GM06990 (cell line): ENCODE data around the gene LRIG2.
"Not testable (repeated sequence)": the region's sequence is repeated elsewhere in the genome, so short reads cannot be mapped to it uniquely, and the experiment has no call there.

ENCODE experiments used
- DNase-seq: peaks from one replicate; pipeline ENCODE4 v3.0.0-alpha.2; 2011; ENCODE audit not compliant: insufficient read length; ENCODE audit errors: extremely low read depth
- H3K27me3 ChIP-seq: replicated peaks from 2 replicates; pipeline ENCODE4 v1.6.0; 2011; ENCODE audit warnings: low read length; ENCODE audit not compliant: control insufficient read depth, insufficient read depth
- H3K36me3 ChIP-seq: 2 replicates; pipeline ENCODE4 v1.5.1; 2011; ENCODE audit warnings: low read length; ENCODE audit not compliant: control insufficient read depth, insufficient read depth
- H3K4me3 ChIP-seq: replicated peaks from 2 replicates; pipeline ENCODE4 v1.5.1; 2011; ENCODE audit warnings: low read depth, mild to moderate bottlenecking, control low read depth, low read length
- CTCF ChIP-seq: IDR thresholded peaks from 2 replicates; pipeline ENCODE4 v1.5.1; 2011; ENCODE audit warnings: low read length, control low read depth, mild to moderate bottlenecking, inconsistent platforms; ENCODE audit not compliant: insufficient read depth, poor library complexity, severe bottlenecking

The LRIG2 gene

GRCh38 chr1:113053344-113054126 is 19.5 kb upstream of the LRIG2 start:
- no peaks in the 10 kb centered on the region for H3K36me3 ChIP-seq

GRCh38 chr1:113055570-113055969 is 17.4 kb upstream of the LRIG2 start:
- Histone ChIP-seq H3K4me3 (no peak overlapping the region), H3K27me3 (no peaks in the 10 kb centered on the region), H3K36me3 (no peaks in the 10 kb centered on the region)
- no peak for TF ChIP-seq CTCF
- DNase-seq: no peak

More at GRCh38 chr1:113053344-113054126, 19.5 kb upstream of the LRIG2 start:
- DNase-seq: no peak
- no peaks in the 10 kb centered on the region for H3K27me3 ChIP-seq
- no peak overlapping the region for H3K4me3 ChIP-seq
- TF ChIP-seq CTCF: no peak

- no peaks in the 10 kb centered on the region for H3K27me3 ChIP-seq
- DNase-seq: no peak
Measured at GRCh38 chr1:113057006-113057405, 16.0 kb upstream of the LRIG2 start.

DNA sequence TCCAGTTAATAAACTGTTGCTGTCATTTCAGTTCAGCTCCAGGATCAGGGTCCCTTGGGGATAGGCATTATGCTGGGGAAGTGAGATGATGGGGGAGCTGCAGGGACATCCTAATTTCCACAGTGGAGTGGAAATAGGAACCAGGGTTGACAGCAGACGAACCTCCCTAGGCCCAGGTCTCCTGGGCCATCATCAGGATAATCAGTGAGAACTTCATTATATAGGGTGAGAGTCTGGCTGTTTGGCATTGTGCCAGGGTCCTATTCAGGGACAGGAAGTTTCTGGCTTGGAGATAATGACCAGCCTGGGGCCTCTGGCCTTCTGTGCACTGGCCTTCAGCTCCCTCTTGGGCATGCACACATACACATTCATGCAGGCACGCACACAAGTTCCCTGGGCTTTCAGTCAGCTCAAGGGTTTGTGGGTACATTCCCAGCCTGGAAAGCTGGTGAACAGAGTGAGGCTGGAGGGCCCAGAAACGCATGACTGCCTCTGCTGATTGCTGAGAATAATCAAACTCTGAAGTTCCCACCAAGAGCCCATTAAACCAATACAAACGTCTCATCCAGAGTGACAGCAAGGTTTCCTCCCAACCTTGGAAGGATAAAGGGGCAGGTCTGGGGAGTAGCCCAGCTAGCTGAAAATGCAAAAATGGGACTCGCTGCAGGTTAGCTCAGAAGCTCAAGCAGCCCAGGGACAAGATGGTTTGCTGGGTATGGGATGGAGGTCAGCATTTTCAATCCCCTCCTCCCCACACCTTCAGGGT is 13.9 kb upstream of the LRIG2 start:
- H3K27me3 ChIP-seq: no peaks in the 10 kb centered on the region
- no peak for DNase-seq
- TF ChIP-seq CTCF: no peak
- no peak overlapping the region for H3K4me3 ChIP-seq
- H3K36me3 ChIP-seq: no peaks in the 10 kb centered on the region

More at GRCh38 chr1:113057006-113057405, 16.0 kb upstream of the LRIG2 start:
- no peak for TF ChIP-seq CTCF
- Histone ChIP-seq H3K36me3 (no peaks in the 10 kb centered on the region), H3K4me3 (no peak overlapping the region)

- H3K27me3 ChIP-seq, DNase-seq, H3K4me3 ChIP-seq, H3K36me3 ChIP-seq: not testable (repeated sequence)
Measured at GRCh38 chr1:113063456-113063855, 9.5 kb upstream of the LRIG2 start.

GRCh38 chr1:113072141-113072756 is 749 bp upstream of the LRIG2 start:
- H3K36me3 ChIP-seq: no peaks in the 10 kb centered on the region; the same call in 1 of the 2 replicates
- no peak for DNase-seq
- no peak for TF ChIP-seq CTCF
- peak overlapping the region; percentile 72 for H3K4me3 ChIP-seq
- no peaks in the 10 kb centered on the region for H3K27me3 ChIP-seq
